Neural cell (in vitro differentiated cells): ENCODE measurements around the gene BMI1. TPM values are rescaled to one million over a fixed set of nuclear protein-coding genes. Genes with fewer than 3 reads are reported as not detected.

ENCODE experiments used
- polyA plus RNA-seq: library from polyadenylated mRNA; depleted of rRNA; stranded (reverse); fragments of >200 nt; gene quantifications from 2 replicates; pipeline ENCODE4 v1.2.3, GENCODE V29; 2014
- small RNA-seq, 3 experiments: library from RNA; depleted of rRNA; stranded (forward); fragments of <200 nt; gene quantifications; one replicate each; pipeline ENCODE3, GENCODE V24; 2012

BMI1 gene
- polyA plus RNA-seq, 1 donor from 2014 or later, result 86.8 TPM

Small RNA genes lying within 50 kb of the gene (small RNA-seq; reads per million reads assigned to genes)
- 0 reads per million in 3 experiments for gene AL158211.3

Other genes starting within 250 kb of the BMI1 start
- gene EBLN1, start 103.1 kb upstream of the BMI1 start, polyA plus RNA-seq, result not detected in 2 replicates
- gene COMMD3, start 4.7 kb upstream of the BMI1 start, polyA plus RNA-seq, result 234 and 272 TPM in 2 replicates
- 0.36 TPM in 1 of 2 replicates, not detected in the other for gene SPAG6, start 24.4 kb downstream of the BMI1 start, polyA plus RNA-seq